A172 (cell line): ENCODE results near the gene UTP4. TPM values are rescaled to one million over a fixed set of nuclear protein-coding genes. Genes with fewer than 3 reads are reported as not detected.

ENCODE experiments used
- DNase-seq: peaks from one replicate; pipeline ENCODE4 v3.0.0-alpha.2; 2015; ENCODE audit warnings: low spot score
- total RNA-seq: library from RNA; depleted of rRNA; stranded (reverse); fragments of >200 nt; shearing (Covaris generic); gene quantifications from 2 replicates; pipeline ENCODE4 v1.2.3, GENCODE V29; 2014; rRNA removed

UTP4 gene
- 28.0 and 30.9 TPM in 2 replicates for total RNA-seq

- peak; percentile 64 for DNase-seq
Observed at GRCh38 chr16:69132424-69133252, at the start of gene UTP4, which contains the start of gene CHTF8. UTP4 (plus strand) TSS chr16:69132649; CDS start chr16:69133460, 811 bp downstream. CHTF8 (minus strand) TSS chr16:69132588; CDS start chr16:69121458, 11,130 bp downstream.

GRCh38 chr16:69083306-69083941 lies 49.0 kb upstream of the UTP4 start:
- DNase-seq, result no peak

DNA sequence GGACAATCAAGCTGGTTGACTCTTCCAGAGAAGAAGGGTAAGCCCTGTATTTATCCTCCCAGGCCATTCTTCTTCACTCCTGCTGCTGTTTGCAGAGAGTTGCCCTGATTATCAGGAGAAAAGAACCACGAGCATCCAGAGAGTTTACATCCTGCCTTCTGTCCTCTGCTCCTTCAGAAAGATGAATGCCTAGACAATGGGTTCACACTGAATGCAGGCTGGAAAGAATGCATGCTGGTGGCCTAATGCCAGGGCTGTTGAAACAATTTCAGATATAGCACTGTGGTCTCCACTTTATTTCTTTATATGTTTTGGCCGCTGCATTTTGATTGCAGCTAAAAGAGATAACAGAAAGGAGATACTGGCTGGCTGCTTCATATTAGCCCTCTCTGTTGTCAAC lies 48.2 kb upstream of the UTP4 start:
- DNase-seq, result no peak

GRCh38 chr16:69085032-69085695 lies 47.3 kb upstream of the UTP4 start:
- DNase-seq, result no peak

- DNase-seq, result no peak
Observed at GRCh38 chr16:69087161-69087581, 45.3 kb upstream of the UTP4 start.

- DNase-seq, result no peak
Observed at GRCh38 chr16:69088684-69089083, 43.8 kb upstream of the UTP4 start.

- peak; percentile 55 for DNase-seq
Observed at GRCh38 chr16:69089091-69089910, 43.1 kb upstream of the UTP4 start.

- no peak for DNase-seq
Observed at GRCh38 chr16:69093974-69094373, 38.5 kb upstream of the UTP4 start.

GRCh38 chr16:69094501-69094900 lies 37.9 kb upstream of the UTP4 start:
- no peak for DNase-seq

- no peak for DNase-seq
Observed at GRCh38 chr16:69095193-69095592, 37.3 kb upstream of the UTP4 start.

GRCh38 chr16:69100071-69100691 lies 32.3 kb upstream of the UTP4 start:
- no peak for DNase-seq

- peak; percentile 51 for DNase-seq
Observed at GRCh38 chr16:69105501-69106361, 26.7 kb upstream of the UTP4 start, which contains the start of gene HAS3. HAS3 (plus strand) TSS chr16:69105653; CDS start chr16:69109396, 3,743 bp downstream.

DNA sequence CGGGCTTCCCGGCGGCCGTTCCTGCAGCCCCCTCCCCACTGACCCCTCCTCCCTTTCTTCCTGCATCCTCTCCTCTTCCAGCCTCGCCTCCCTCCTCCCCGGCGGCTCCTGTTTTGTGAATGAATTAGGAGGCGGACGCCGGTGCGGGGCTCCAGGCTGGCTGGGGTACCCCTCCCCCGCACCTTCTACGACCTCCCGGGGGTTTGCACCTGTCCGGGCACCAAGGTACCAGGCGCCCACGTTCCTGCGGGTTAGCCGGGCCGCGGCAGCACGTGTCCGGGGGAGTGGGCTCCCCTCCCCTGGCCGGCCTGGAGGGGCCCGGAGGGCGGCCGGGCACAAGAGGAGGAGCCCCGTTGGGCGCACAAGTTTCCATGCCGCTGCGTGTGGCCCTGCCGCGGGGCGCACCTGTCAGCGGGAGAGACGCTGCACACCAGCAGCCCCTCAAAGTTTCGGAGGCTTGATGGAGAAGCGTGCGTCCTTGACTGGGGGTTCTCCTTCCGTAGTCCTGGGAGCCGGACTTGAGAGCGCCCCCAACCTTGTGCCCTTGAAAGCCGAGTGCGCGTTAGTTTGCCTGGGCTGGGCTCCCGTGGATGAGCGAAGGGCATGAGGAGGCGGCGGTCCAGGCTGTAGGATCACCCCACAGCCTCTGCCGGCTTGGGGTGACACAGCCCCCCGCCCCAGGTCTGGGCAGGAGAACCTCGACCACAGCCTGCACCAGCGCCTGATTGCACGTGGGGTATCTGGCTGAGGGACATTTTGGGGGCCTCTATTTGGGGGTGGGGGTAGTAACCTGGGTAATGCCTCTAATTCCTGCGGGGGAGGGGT lies 25.7 kb upstream of the UTP4 start:
- no peak for DNase-seq

DNA sequence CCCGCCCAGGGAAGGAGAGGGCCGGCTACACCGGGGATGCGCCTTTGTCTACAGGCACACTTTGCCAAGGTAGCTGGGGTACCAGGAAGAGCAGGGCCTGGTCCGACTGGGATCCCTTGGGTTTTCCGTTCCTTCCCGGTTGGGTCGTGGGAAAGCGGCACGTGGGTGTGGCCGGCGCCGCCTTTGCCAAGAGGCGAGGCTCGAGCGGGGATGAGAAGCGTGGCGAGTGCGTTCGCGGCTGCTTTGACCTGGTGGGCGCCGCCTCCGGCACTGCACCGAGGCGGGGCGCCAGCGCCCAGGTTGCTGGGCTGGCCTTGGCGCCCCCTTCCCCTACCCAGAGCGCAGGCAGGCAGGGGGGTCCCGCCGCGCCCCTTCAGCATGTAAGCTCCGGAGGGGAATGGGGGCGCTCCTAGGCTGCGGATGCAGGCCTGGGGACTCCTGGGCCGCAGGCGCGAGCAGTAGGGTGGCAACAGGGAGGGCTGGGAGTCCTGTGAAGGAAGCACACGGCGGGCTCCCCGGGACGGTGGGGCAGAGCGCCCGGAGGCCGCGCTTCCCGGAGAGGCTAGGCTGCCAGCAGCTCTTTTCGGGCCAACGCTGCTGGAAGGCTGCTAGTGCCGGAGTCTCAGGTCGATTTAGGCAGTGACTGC lies 25.0 kb upstream of the UTP4 start:
- DNase-seq, result no peak

- DNase-seq, result no peak
Observed at GRCh38 chr16:69108064-69108904, 24.2 kb upstream of the UTP4 start.

DNA sequence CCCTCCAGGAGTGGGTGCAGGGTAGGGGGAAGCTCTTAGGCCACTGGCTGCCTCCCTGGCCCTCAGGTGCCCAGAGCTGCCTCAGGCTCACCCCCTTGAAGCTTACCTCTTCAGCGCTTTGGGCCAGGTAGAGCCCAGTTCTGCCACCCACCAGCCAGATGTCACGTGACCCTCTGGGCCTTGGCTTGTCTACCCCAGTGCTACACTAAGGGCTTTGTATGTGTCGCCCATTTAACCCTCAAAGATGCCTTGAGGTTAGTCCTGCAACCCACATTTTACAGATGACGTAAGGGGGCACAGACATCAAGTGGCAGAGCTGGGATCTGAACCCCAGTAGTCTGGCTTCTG lies 23.6 kb upstream of the UTP4 start:
- no peak for DNase-seq

DNA sequence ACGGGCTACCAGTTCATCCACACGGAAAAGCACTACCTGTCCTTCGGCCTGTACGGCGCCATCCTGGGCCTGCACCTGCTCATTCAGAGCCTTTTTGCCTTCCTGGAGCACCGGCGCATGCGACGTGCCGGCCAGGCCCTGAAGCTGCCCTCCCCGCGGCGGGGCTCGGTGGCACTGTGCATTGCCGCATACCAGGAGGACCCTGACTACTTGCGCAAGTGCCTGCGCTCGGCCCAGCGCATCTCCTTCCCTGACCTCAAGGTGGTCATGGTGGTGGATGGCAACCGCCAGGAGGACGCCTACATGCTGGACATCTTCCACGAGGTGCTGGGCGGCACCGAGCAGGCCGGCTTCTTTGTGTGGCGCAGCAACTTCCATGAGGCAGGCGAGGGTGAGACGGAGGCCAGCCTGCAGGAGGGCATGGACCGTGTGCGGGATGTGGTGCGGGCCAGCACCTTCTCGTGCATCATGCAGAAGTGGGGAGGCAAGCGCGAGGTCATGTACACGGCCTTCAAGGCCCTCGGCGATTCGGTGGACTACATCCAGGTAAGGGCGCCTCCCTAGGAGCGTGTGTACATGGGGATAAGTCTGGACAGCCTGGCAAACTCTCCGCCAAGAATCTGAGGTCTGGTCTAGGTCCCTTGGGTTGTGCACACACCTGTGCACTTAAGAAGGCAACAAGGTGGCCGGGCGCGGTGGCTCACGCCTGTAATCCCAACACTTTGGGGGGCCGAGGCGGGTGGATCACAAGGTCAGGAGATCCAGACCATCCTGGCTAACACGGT lies 22.8 kb upstream of the UTP4 start:
- no peak for DNase-seq
